NOMO-1 treated with dmso at 0.1 percent for 144 hours (cell line): ENCODE results near the gene ANO10.
"Not testable (repeated sequence)": the region's sequence is repeated elsewhere in the genome, so short reads cannot be mapped to it uniquely, and the experiment has no call there.

Source experiments
- DNase-seq: peaks from one replicate; lab custom pipeline; 2025; ENCODE audit not compliant: unreplicated experiment; lab: John Stamatoyannopoulos, UW

The ANO10 gene

GRCh38 chr3:43582866-43583265 lies 38.9 kb downstream of the ANO10 start:
- no peak for DNase-seq

GRCh38 chr3:43581343-43581742 lies 40.5 kb downstream of the ANO10 start:
- DNase-seq: no peak

- DNase-seq: no peak
These were observed 41.6 kb downstream of the ANO10 start for GRCh38 chr3:43580181-43580580.

GRCh38 chr3:43573576-43573975 lies 48.2 kb downstream of the ANO10 start:
- no peak for DNase-seq

- not testable (repeated sequence) for DNase-seq
These were observed 56.0 kb downstream of the ANO10 start for GRCh38 chr3:43565661-43566341.

- DNase-seq: no peak
These were observed 61.9 kb downstream of the ANO10 start for GRCh38 chr3:43559961-43560360.

GRCh38 chr3:43558171-43558570 lies 63.6 kb downstream of the ANO10 start:
- no peak for DNase-seq

GRCh38 chr3:43549626-43550290 lies 72.1 kb downstream of the ANO10 start:
- no peak for DNase-seq

- DNase-seq: peak; percentile 6
These were observed 77.5 kb downstream of the ANO10 start for GRCh38 chr3:43544277-43544676.

GRCh38 chr3:43542328-43543043 lies 79.3 kb downstream of the ANO10 start:
- DNase-seq: peak; percentile 24

- DNase-seq: no peak
These were observed 81.2 kb downstream of the ANO10 start for GRCh38 chr3:43540624-43541023.

- DNase-seq: no peak
These were observed 82.5 kb downstream of the ANO10 start for GRCh38 chr3:43539321-43539720.

GRCh38 chr3:43537225-43537624 lies 84.6 kb downstream of the ANO10 start:
- DNase-seq: no peak

GRCh38 chr3:43534675-43535074 lies 87.1 kb downstream of the ANO10 start:
- DNase-seq: no peak

GRCh38 chr3:43533009-43533408 lies 88.8 kb downstream of the ANO10 start:
- no peak for DNase-seq

GRCh38 chr3:43531835-43532234 lies 90.0 kb downstream of the ANO10 start:
- no peak for DNase-seq

GRCh38 chr3:43528498-43529099 lies 93.2 kb downstream of the ANO10 start:
- DNase-seq: no peak

GRCh38 chr3:43526956-43527355 lies 94.9 kb downstream of the ANO10 start:
- DNase-seq: no peak

- DNase-seq: peak; percentile 14
These were observed 95.7 kb downstream of the ANO10 start for GRCh38 chr3:43525941-43526607.

- no peak for DNase-seq
These were observed 96.4 kb downstream of the ANO10 start for GRCh38 chr3:43525386-43525785.

- no peak for DNase-seq
These were observed 98.3 kb downstream of the ANO10 start for GRCh38 chr3:43523454-43524053.
